Activated T-cell treated with anti-CD3 and anti-CD28 coated beads for 1 hour (primary cell): ENCODE results near the gene RAB42.
"Not testable (repeated sequence)": the region's sequence is repeated elsewhere in the genome, so short reads cannot be mapped to it uniquely, and the experiment has no call there.

Experiments used
- DNase-seq: peaks from one replicate; pipeline ENCODE4 v3.0.0-alpha.2; 2020; ENCODE audit warnings: low read depth

RAB42 gene

GRCh38 chr1:28586585-28587391, 5.3 kb upstream of the RAB42 start:
- not testable (repeated sequence) for DNase-seq

- DNase-seq, result no peak
Measured at GRCh38 chr1:28592321-28593071, 431 bp downstream of the RAB42 start.

GRCh38 chr1:28593988-28594356, 1.9 kb downstream of the RAB42 start:
- DNase-seq, result not testable (repeated sequence)

GRCh38 chr1:28594686-28595411, 2.8 kb downstream of the RAB42 start:
- not testable (repeated sequence) for DNase-seq

- no peak for DNase-seq
Measured at GRCh38 chr1:28595412-28596191, 3.5 kb downstream of the RAB42 start.

- not testable (repeated sequence) for DNase-seq
Measured at GRCh38 chr1:28596276-28596675, 4.2 kb downstream of the RAB42 start.

GRCh38 chr1:28601696-28602095, 9.6 kb downstream of the RAB42 start:
- no peak for DNase-seq

GRCh38 chr1:28602536-28603439, 10.7 kb downstream of the RAB42 start:
- DNase-seq, result no peak

- DNase-seq, result no peak
Measured at GRCh38 chr1:28604411-28604810, 12.3 kb downstream of the RAB42 start.

GRCh38 chr1:28604962-28605361, 12.9 kb downstream of the RAB42 start:
- no peak for DNase-seq

- no peak for DNase-seq
Measured at GRCh38 chr1:28606771-28607170, 14.7 kb downstream of the RAB42 start.

- DNase-seq, result no peak
Measured at GRCh38 chr1:28613175-28613574, 21.1 kb downstream of the RAB42 start.

- no peak for DNase-seq
Measured at GRCh38 chr1:28631713-28632112, 39.6 kb downstream of the RAB42 start.

- no peak for DNase-seq
Measured at GRCh38 chr1:28632560-28632959, 40.5 kb downstream of the RAB42 start.

GRCh38 chr1:28640766-28641165, 48.7 kb downstream of the RAB42 start:
- no peak for DNase-seq

GRCh38 chr1:28642056-28642846, 50.2 kb downstream of the RAB42 start:
- DNase-seq, result no peak

- DNase-seq, result peak; percentile 88
Measured at GRCh38 chr1:28642847-28643635, 51.0 kb downstream of the RAB42 start, which contains the start of gene TAF12. TAF12 (minus strand) TSS chr1:28643067; CDS start chr1:28622081, 20,986 bp downstream.

- no peak for DNase-seq
Measured at GRCh38 chr1:28644494-28644893, 52.4 kb downstream of the RAB42 start.
